HEK293 (cell line): ENCODE data around the gene CTDSP2.

ENCODE experiments used
- CTCF ChIP-seq: fragments of 450-650 bp; formaldehyde crosslinking; IDR thresholded peaks from 2 replicates; pipeline ENCODE4 v1.5.1; 2016; ENCODE audit warnings: missing biosample characterization, missing genetic modification characterization
- HOXA7 ChIP-seq: sonication (generic); formaldehyde crosslinking; IDR thresholded peaks from 2 replicates; pipeline ENCODE4 v1.8.1; 2022; ENCODE audit warnings: missing genetic modification reagents, borderline replicate concordance
- ZBTB7A ChIP-seq: fragments of 450-650 bp; formaldehyde crosslinking; IDR thresholded peaks from 2 replicates; pipeline ENCODE4 v1.5.1; 2016; ENCODE audit warnings: low read depth, missing biosample characterization, missing genetic modification characterization
- ZNF184 ChIP-seq: fragments of 450-650 bp; IDR thresholded peaks from 2 replicates; pipeline ENCODE4 v1.5.1; 2018; ENCODE audit warnings: missing biosample characterization, mild to moderate bottlenecking, missing genetic modification characterization
- ZNF26 ChIP-seq: fragments of 450-650 bp; formaldehyde crosslinking; IDR thresholded peaks from 2 replicates; pipeline ENCODE4 v1.5.1; 2016; ENCODE audit warnings: missing biosample characterization, missing genetic modification characterization
- ZNF324 ChIP-seq: fragments of 450-650 bp; formaldehyde crosslinking; IDR thresholded peaks from 2 replicates; pipeline ENCODE4 v1.5.1; 2016; ENCODE audit warnings: missing biosample characterization, missing genetic modification characterization
- ZNF48 ChIP-seq: fragments of 450-650 bp; formaldehyde crosslinking; IDR thresholded peaks from 2 replicates; pipeline ENCODE4 v1.5.1; 2016; ENCODE audit warnings: missing biosample characterization, missing genetic modification characterization
- ZNF660 ChIP-seq: fragments of 450-650 bp; IDR thresholded peaks from 2 replicates; pipeline ENCODE4 v1.5.1; 2018; ENCODE audit warnings: missing biosample characterization, mild to moderate bottlenecking, missing genetic modification characterization
- ZXDB ChIP-seq: fragments of 450-650 bp; formaldehyde crosslinking; IDR thresholded peaks from 2 replicates; pipeline ENCODE4 v1.5.1; 2016; ENCODE audit warnings: missing biosample characterization, missing genetic modification characterization
- TF ChIP-seq, protein P1 (sequence below): fragments of 450-650 bp; formaldehyde crosslinking; IDR thresholded peaks from 2 replicates; pipeline ENCODE4 v1.5.1; 2017; ENCODE audit warnings: missing biosample characterization, missing genetic modification characterization

DNA sequence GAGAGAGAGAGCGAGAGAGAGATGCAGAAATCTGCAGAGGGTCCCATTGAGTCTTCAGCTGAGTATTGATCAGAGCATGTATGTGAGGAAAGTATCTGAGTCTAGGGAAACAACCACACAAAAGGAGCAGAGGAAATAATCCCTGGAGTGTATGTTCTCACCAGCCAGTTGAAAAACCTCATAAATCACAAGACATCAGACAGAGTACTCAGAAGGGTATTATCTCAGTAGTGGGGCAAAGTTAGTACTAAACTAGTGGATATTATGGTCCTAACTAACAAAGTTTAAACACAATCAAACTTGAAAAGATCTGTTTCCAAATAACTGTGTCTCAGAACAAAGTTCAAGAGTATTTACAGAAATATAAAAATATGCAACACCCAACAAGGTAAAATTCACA, 36.5 kb upstream of the CTDSP2 start:
- no peak for TF ChIP-seq CTCF
- TF ChIP-seq, protein P1, sequence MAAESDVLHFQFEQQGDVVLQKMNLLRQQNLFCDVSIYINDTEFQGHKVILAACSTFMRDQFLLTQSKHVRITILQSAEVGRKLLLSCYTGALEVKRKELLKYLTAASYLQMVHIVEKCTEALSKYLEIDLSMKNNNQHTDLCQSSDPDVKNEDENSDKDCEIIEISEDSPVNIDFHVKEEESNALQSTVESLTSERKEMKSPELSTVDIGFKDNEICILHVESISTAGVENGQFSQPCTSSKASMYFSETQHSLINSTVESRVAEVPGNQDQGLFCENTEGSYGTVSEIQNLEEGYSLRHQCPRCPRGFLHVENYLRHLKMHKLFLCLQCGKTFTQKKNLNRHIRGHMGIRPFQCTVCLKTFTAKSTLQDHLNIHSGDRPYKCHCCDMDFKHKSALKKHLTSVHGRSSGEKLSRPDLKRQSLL = no peak
- TF ChIP-seq ZBTB7A (tag by site-specific recombination) = no peak
- no peak for TF ChIP-seq ZNF184 (tag by site-specific recombination)
- TF ChIP-seq ZNF324 (tag by site-specific recombination) = no peak
- TF ChIP-seq ZXDB (tag by site-specific recombination) = no peak
- TF ChIP-seq HOXA7 (CRISPR knock-in tag) = no peak
- TF ChIP-seq ZNF660 (tag by site-specific recombination) = no peak
- TF ChIP-seq ZNF26 (tag by site-specific recombination) = no peak
- no peak for TF ChIP-seq ZNF48 (tag by site-specific recombination)
